ENCODE results near the gene CNTFR. TPM values are rescaled to one million over a fixed set of nuclear protein-coding genes. Genes with fewer than 3 reads are reported as not detected.
A peak's percentile ranks its signal among the peaks of the same experiment; 100 is the strongest.

Gene CNTFR
- polyA plus RNA-seq, 3 donors = 31.6 to 48.1 (median 45.5) TPM

- DNase-seq = no peak
These were observed 2.7 kb upstream of the CNTFR start for GRCh38 chr9:34591917-34592866.

- no peak for DNase-seq
These were observed 1.9 kb upstream of the CNTFR start for GRCh38 chr9:34591248-34591916.

GRCh38 chr9:34590381-34591247 is 1.1 kb upstream of the CNTFR start:
- no peak for DNase-seq

- no peak for DNase-seq
These were observed 571 bp downstream of the CNTFR start for GRCh38 chr9:34588671-34589635.

- no peak for DNase-seq
These were observed 2.3 kb downstream of the CNTFR start for GRCh38 chr9:34587271-34587670.

GRCh38 chr9:34585946-34586669 is 3.4 kb downstream of the CNTFR start:
- DNase-seq = no peak

- DNase-seq = no peak
These were observed 4.6 kb downstream of the CNTFR start for GRCh38 chr9:34584970-34585369.

- DNase-seq = no peak
These were observed 6.7 kb downstream of the CNTFR start for GRCh38 chr9:34582787-34583186.

- no peak for DNase-seq
These were observed 8.2 kb downstream of the CNTFR start for GRCh38 chr9:34581318-34581717.

- no peak for DNase-seq
These were observed 9.2 kb downstream of the CNTFR start for GRCh38 chr9:34580358-34580757.

GRCh38 chr9:34579808-34580163 is 9.7 kb downstream of the CNTFR start:
- no peak for DNase-seq

- no peak for DNase-seq
These were observed 10.3 kb downstream of the CNTFR start for GRCh38 chr9:34579104-34579807.

GRCh38 chr9:34578241-34579103 is 11.1 kb downstream of the CNTFR start:
- DNase-seq = no peak

GRCh38 chr9:34577400-34578240 is 11.9 kb downstream of the CNTFR start:
- peak; percentile 88 for DNase-seq

GRCh38 chr9:34576597-34577399 is 12.7 kb downstream of the CNTFR start:
- no peak for DNase-seq

- DNase-seq = no peak
These were observed 13.5 kb downstream of the CNTFR start for GRCh38 chr9:34575862-34576596.

Data from renal pelvis (tissue), 4 donors.